ENCODE measurements around the gene RACGAP1.
"Not testable (repeated sequence)": the region's sequence is repeated elsewhere in the genome, so short reads cannot be mapped to it uniquely, and the experiment has no call there.

DNA sequence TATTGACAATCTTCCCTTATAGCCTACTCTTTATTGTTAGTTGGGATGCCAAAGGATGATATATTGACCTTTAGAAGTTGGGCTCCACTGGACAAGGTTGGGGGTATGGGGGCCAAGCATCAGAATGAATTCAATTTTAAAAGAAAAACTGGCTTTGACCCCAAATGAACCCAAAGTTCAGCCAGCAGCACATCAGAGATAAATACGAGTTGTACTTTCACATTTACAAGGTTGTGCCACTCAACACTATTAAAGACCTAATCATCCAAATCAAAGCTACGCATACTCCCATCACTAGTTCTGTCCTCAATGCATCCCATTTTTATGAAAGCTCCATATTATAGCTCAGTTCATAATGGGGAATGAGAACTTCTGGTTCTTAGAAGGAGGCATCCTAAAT is 35.9 kb downstream of the RACGAP1 start:
- TF ChIP-seq CEBPB (IDR thresholded peaks at IDR 0.05; ENCODE audit: low read depth, low read length); CTCF (conservative IDR thresholded peaks at IDR 0.05; ENCODE audit: low read depth, low read length); RFX5 (IDR thresholded peaks at IDR 0.05; ENCODE audit: low read depth, low read length); CHD1 (IDR thresholded peaks at IDR 0.05; ENCODE audit: low read depth, low read length); MXI1 (IDR thresholded peaks at IDR 0.05; ENCODE audit: borderline replicate concordance, low read depth, low read length); POLR2A (IDR thresholded peaks at IDR 0.05; ENCODE audit: low read depth, low read length); ELK1 (IDR thresholded peaks at IDR 0.05; ENCODE audit: borderline replicate concordance, low read depth, low read length); SMC3 (IDR thresholded peaks at IDR 0.05; ENCODE audit: low read depth, low read length); MAZ (IDR thresholded peaks at IDR 0.05; ENCODE audit: borderline replicate concordance, low read depth, low read length); RAD21 (IDR thresholded peaks at IDR 0.05; ENCODE audit: low read length): not testable (repeated sequence)

Data from IMR-90 (cell line).